ENCODE measurements around the gene RASGEF1C. TPM values are rescaled to one million over a fixed set of nuclear protein-coding genes. Genes with fewer than 3 reads are reported as not detected.
A peak's percentile ranks its signal among the peaks of the same experiment; 100 is the strongest.

Gene RASGEF1C
- total RNA-seq, 2 donors from 2014 or later: 0.17 TPM; not detected in 1

DNA sequence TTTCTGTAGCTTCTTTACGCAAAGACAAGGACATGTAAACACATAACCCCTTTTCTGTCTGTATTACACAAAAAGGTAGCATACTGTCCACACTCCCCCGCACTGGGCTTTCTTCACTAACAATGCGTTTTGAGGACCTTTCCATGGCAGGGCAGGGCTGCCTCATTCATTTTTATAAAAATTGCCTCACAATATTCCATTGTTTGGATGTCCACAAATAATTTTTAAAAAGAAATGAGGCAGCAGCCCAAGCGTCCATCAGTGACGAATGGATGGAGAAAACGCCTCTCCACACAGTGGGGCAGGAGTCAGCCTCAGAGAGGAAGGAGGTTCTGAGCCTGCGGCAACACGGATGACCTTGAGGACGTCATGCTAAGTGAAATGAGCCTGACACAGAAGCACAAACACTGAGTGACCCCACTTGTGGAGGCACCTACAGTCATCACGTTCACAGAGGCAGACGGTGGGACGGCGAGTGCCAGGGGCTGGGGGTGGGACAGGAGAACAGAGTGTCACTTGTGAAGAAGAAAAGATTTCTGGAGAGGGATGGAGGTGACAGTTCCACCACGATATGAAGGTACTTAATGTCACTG, 67.8 kb downstream of the RASGEF1C start:
- ATAC-seq (no peak), DNase-seq (no peak)
- intact Hi-C loops (cut with DNase I, micrococcal nuclease): no loop called here

DNA sequence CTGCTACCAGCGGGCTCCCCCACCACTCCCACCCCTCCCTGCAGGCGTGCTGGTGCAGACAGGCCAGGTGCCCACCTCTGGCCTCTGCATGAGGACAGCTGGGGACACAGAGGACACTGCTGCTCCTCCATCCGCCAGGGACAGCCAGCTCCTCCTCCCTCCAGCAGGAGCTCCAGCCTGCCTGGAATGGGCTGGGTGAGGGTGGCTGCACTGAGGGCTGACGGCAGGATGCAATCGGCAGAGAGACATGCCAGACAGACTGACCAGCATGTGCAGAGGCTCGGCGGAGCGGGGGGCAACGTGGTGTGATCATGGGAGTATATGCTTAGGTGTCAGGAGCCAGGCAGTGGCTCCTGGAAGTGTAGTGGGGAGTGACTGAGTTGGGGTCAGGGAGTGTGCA, 68.4 kb downstream of the RASGEF1C start:
- DNase-seq: no peak
- intact Hi-C loops (cut with DNase I, micrococcal nuclease): no loop called here
- no peak for ATAC-seq

DNA sequence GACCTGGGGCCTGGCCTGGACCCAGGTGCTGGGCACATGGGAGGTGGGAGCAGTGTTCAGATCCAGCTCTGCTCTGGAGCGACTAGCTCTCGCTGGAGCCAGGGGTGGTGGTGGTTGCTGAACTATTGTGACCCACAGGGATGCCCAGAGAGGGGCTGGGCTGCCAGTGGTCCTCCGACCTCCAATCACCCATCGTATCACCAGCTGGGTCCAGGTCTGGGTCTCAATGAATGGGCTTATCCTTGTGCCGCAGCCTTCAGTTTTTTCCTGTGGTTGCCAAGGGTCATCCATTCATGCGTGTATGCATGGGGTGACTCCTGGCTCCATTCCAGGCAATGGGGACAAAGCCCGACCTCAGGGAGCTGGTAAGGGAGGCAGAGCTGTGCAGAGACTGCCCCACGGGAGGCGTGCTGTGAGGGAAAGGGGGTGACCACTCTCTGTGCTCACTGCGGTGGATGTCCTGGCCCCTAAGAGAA, 68.9 kb downstream of the RASGEF1C start:
- ATAC-seq: no peak
- no peak for DNase-seq
- intact Hi-C loops (cut with DNase I, micrococcal nuclease): no loop called here

DNA sequence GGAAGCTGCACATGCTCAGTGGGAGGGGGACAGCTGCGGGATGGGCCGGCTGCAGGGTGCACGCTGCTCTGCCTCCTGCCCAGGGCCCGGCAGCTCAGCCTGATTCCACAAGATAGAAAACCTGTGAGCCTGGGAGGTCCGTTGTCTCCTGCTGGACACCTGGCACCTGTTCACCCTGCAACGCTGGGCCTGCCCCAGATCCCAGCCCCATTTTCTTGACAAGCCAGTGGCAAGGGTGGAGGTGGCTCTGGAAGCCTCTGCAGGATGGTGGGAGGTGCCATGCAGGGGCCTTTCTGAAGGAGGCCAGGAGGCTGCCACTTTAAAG, 69.3 kb downstream of the RASGEF1C start:
- ATAC-seq (no peak), DNase-seq (no peak)
- intact Hi-C loops (cut with DNase I, micrococcal nuclease): no loop called here

DNA sequence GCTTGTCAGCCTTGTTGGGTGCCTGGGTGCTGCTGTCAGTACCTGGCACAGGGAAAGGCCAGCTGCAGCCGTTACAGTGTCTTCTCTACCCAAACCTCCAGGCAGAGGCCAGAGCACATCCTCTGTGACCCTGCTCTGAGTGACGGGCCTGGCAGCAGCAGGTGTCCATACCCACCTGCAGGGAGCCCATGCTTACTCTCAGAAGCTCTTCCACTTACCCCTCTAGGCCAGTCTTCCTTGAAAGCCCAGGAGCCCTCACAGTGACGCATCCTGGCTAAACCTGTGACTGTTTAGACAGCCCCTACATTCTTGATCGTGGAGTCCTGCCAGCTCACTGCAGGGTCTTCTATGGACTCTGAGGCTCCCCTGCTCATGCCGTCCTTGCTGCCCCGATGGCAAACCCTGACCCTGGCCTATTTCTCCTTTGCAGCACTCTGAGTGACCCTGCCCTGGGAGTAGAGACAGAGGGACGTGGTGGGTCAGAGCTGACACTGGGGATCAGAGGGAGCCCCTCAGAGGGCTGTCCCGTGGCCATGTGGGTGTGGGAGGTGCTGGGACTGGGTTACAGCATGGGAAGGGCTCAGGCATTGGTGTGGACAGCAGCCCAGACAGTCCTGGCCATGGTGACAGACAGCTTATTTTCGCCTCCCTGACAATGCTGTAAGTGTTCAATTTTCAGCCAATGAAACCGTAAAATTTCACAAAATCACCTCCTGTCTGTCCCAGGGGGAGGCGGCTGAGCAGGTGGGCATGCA, 69.9 kb downstream of the RASGEF1C start:
- DNase-seq: no peak
- intact Hi-C loops (cut with DNase I, micrococcal nuclease): no loop called here
- ATAC-seq: no peak

DNA sequence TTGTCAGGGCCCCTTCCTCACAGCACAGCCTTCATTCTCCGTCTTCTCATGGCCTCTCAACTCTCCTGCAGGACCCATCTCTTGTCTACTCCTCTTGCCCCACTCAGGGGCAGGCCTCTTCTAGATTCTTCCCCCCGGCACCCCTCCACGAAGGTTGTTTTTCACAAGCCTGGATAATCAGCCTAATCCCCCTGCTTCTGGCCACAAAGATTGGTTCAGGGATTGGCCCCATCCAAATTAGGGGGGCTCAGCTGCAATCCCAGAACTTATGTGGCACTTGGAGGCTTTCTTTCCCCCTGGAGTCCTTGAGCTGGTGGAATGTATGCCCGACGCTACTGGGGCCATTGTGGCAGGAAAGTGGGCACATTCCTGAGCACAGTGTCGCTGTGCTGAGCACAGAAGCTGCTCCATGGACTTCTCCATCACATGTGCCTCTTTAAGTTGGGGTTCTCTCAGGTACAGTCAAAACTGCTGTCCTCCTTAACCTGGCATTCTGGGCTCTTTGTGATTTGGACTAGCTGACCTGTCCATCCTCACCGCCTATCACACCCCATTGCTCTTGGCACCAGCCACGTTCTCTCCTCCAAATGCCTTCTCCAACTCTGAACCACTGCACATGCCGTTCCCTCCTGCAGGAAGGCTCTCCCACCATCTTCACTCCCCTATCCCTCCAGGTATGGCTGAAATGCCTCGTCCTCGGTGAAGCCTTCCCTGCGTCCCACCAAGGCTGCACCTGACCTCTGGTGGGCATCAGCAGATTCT, 70.6 kb downstream of the RASGEF1C start:
- intact Hi-C loops (cut with DNase I, micrococcal nuclease): no loop called here
- no peak for ATAC-seq

DNA sequence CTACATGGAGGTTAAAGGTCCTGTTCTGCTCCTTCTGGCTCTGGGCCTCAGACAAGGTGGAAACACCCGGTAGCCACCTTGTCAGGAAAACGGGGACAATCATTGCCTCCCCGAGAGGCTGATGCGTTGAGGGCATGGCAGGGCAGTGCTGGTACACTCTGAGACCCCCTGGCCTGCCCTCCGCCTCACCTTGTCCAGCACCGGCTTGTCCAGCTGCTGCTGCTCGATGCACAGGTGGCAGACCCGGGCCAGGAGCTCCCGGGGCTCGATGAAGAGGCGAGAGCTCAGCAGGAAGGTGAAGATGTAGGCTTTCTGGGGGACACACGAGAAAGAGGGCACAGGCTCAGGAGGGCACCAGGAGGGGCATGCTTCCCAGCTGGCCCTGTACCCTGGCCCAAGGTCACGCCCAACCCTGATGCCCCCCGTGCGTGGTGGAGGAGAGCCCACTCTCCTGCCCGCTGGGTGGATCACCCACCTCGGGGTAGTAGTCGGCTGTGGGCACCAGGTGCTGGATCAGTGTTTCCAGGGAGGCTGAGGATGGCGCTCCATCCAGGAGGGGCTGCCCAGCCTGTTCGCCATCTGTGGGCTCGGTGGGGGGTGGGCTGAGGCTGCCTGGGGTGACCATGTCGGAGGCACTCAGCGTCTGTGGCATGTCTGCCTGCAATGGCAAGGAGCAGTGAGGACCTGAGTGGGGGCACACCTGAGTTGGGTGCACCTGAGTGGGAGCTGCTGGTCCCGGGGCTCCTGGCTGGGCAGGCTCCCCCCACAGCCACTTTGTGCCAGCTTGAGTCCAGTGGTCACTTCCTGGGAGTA, 71.4 kb downstream of the RASGEF1C start:
- DNase-seq (no peak), ATAC-seq (no peak)
- intact Hi-C loops (cut with DNase I, micrococcal nuclease): no loop called here

More for the DNA sequence above, 70.6 kb downstream of the RASGEF1C start:
- no peak for DNase-seq

DNA sequence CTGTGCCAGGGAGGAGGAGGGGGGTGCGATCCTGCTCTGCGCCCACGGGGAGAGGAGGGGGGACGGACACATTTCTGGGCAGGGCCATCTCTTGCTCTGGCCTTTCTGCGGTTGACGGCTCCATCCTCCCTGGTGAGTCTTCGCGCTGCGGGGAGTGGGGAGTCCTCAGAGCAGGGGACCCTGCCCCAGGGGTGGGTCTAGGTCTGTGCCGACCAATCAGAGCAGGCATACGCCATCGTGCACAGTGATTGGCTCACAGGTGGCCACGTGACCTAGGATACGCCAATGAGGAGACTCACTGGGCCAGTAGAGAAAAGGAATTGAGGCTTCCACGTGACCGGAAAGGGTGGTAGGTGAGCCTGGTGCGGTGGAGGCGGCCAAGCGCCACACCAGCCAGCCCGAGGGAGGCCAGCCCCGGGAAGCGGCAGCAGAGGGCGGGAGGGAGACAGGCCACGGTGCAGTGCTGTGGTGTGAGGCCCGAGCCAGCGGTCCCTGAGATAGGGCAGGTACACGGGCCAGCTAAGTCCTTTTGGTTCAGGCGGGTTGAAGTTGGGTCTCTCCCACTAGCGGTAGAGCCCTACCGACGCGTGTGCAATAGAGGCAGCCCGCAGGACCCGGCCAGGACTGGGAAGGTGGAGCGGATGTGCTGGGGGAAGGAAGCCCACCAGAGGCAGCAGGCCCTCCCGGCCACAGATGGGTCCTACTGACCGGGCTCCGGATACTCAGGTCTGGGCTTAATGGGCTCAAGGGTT, 72.2 kb downstream of the RASGEF1C start:
- intact Hi-C loops (cut with DNase I, micrococcal nuclease): no loop called here
- no peak for ATAC-seq
- no peak for DNase-seq

DNA sequence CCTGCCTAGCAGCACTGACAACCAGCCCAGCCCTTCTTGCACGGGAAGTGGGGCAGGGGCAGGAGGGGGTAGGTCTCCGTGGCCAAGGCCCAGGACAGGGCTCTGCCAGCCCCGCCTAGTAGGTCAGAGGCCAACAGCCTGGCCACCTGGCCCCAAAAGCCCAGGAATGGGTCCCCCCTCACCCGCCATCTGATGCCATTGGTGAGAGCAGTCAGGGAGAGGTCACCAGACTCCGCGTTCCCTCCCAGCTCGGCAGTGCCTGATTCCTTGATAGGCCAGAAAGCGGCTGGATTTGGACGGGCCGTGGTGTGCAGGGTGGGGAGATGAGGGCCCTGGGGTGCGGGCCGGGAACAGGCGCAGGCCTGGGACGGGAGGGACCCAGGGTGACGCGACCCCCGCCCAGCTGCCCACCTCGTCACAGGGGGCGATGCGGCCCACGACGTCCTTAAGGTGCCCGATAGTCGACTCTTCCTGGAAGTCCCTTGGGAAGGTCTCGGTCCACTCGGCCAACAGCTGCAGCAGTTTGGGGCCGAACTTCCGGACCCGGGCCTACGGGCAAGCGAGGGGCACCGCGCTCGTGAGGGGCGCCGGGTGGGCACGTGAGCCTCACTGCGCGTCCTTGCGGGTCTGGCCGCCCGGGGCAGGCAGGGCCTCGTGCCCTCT, 72.9 kb downstream of the RASGEF1C start:
- intact Hi-C loops (cut with DNase I, micrococcal nuclease): no loop called here
- no peak for ATAC-seq
- no peak for DNase-seq

DNA sequence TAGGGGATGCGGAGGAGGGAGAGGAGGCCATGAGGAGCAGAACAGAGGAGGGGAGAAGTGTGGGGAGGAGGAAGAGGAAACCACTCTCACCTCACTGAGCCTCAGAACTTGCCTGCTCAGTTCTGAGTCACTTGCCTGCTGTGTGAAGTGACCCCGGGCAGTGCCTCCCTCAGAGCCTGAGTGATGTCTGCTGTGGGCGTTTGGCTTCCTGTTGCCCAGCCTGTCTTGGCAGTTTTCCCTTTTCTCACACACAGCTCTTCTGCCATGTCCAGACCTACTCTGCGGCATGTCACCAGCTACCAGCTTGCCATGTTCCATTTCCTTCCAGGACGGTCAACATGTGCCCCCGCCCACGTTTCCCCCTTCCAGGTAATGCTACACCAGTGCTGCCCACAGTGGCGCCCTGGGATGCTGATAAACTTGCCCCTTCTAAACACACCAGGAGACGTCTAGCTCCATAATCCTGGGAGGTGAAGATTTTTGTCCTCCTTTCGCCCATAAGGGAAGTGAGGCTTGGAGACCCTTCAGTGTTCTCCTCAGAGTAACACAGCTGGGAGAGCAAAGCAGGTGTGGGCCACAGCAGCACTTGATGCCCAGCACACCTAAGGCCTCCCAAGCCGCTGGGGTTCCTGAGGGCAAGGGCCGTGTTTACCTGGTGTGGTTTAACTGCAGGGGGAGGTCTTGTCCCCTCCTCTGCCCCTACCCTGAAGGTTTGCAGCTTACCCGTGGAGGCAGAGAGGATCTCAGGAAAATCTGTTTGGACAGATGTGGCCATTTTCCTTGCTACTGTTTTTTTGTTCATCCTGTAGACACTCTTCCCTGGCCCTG, 73.7 kb downstream of the RASGEF1C start:
- ATAC-seq (no peak), DNase-seq (peak in 1 of 2 donors; percentile 21)

DNA sequence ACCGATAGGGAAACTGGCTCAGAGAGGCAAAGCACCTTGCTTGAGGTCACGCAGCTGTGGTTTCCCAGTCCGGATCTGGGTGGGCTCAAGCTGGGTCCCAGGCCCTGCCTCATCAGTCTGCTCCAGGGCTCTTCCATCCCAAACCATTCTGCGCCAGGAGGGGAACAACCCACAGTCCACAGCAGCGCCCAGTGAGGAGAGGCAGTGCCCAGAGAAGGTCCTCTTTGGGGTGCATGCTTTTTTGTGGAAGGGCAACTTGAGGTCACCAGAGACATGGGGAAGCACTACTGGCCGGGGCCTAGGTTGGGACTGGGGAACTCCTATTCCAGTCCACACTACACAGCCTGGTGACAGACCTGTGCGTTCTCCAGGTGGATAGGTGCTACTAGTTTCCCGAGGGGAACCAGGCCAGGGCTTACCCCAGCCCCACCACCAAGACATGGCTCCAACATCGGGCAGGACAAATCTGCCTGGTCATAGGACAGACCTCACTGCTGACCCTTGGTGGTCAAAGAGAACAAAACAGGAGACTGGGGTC, 75.0 kb downstream of the RASGEF1C start:
- DNase-seq (no peak), ATAC-seq (no peak)

More for the DNA sequence above, 73.7 kb downstream of the RASGEF1C start:
- intact Hi-C loops (cut with DNase I, micrococcal nuclease): no loop called here

DNA sequence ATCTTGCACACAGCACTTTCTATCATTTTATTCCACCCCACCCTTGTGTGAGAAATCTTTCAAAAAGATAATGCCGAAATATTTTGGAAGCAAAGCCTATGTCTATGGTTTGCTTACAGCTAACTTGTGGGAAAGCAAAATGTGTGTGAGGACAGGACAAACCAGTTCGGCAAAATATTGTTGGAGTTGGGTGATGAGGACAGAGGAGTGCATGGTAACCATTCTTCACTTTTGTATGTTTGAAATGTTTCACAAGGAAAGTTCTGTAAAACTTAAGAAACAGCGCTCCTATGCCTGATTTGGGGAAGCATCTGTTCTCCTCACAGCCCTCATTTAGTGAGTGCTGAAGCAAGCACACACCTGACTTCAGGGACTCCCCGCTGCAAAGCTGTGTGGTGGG, 75.5 kb downstream of the RASGEF1C start:
- intact Hi-C loops (cut with DNase I, micrococcal nuclease): no loop called here
- no peak for DNase-seq
- no peak for ATAC-seq

More for the DNA sequence above, 75.0 kb downstream of the RASGEF1C start:
- intact Hi-C loops (cut with DNase I, micrococcal nuclease): no loop called here

DNA sequence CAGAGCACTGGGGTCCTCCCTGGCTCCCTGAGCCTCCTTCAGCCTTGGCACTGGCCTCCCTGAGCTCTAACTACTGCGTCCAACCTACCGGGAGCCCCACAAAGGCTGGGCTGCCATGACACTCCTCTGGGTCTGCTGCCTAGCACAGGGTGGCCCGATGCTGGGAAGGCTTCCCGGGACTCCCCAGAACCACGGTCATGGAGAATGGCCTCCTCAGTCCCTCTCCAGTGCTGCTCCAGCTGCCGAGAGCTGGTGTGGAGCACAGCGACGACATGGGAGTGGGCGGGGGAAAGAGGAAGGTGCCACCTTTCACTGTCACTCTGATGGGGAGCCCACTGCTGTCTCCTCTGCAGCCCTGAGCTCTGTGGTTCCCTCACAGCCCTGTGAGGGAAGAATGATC, 76.0 kb downstream of the RASGEF1C start:
- DNase-seq: no peak
- ATAC-seq: no peak
- intact Hi-C loops (cut with DNase I, micrococcal nuclease): no loop called here

DNA sequence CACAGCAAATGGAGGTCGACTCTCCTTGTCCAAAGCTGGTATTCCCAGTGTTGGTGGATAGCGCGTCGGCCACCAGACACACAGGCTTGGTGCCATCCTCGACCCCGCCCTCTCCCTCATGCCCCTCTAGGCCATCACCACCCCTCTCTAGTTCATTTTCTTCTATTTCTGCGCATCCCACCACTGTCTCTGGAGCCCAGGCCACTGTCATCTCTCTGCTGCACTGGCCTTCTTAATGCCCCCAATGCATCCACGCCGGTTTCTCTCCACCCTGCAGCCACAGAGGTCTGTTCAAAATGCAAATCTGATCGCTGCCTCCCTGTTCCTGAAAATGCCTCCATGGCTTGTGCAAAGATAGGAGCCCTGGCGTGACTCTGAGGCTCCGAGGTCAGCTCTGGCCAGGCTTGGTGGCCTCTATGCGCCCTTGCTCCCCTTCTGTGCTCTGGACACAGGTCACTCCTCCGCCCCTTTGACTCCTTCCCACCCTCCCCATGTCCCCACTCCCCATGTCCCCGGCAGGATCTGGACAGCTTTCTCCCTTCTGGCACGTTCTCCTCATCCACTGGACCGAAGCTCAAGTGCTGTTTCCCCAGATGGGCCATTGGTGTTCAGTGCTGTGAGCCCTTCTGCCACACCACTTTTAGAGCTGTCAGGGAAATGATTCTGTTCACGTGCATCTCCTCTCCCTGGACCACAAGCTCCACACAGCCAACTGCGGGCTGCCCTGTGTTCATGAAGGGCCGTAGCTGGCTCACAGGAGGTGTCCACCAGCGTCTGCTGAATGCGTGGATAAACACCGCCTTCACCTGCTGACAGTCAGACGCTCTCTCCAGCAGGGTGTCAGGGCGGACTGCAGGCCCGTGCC, 77.9 kb downstream of the RASGEF1C start:
- intact Hi-C loops (cut with DNase I, micrococcal nuclease): no loop called here
- no peak for DNase-seq

DNA sequence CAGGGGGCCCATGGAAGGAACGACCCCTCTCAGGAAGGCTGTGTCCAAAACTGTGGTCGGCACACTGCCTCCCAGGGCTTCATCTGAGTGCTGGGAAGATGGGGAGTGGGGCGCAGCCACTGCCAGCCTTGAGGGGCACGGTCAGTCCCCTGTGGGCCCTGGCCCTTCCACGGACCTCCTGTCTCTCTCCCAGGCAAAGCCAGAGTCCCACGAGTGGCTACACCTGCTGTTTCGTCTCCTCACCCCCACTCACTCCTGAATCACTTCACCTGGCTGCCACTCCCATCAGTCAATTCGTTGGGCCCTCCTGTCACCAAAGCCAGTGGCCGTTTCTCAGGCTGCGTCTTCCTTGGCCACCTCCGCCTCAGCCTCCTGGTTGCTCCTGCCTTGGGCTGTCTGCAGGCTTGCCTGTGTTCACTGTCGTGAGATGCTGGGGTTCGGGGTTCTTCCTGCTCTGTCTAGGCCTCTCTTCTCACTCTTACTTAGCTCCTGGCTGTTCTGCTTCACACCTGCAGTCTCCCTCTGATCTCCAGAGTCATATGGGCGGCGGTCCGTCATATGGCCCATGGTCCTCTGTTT, 78.6 kb downstream of the RASGEF1C start:
- intact Hi-C loops (cut with DNase I, micrococcal nuclease): no loop called here
- no peak for ATAC-seq
- DNase-seq: no peak

More for the DNA sequence above, 77.9 kb downstream of the RASGEF1C start:
- no peak for ATAC-seq
